ENCODE measurements around the gene ETHE1. TPM values are rescaled to one million over a fixed set of nuclear protein-coding genes. Genes with fewer than 3 reads are reported as not detected.

Gene ETHE1
- polyA plus RNA-seq, 2 of the 4 experiments (the other 2 are of a cell fraction) = 37.3 to 58.9 TPM

DNA sequence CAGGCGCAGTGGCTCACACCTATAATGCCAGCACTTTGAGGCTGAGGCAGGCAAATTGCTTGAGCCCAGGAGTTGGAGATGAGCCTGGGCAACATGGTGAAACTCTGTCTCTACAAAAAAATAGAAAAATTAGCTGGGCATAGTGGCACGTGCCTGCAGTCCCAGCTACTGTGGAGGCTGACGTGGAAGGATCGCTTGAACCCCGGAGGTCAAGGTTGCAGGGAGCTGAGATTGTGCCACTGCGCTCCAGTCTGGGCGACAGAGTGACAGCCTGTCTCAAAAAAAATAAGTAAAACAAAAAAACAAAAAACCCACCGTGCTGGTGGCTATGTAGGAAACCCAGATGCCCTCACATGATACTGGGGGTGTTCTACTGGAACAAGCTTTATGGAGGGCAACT is 38.8 kb downstream of the ETHE1 start:
- H3K4me1 ChIP-seq = no peaks in the 10 kb centered on the region
- no peak overlapping the region for H3K27ac ChIP-seq
- ATAC-seq (no peak), DNase-seq (ENCODE audit: low read depth in 1 of 2, low spot score in 1 of 2) (no peak), FAIRE-seq (no peak)
- no peak overlapping the region for H3K4me2 ChIP-seq
- 83% methylated on average over 8 of the region's 8 CpGs for WGBS (ENCODE audit: missing lambda C conversion rate)
- H3K9me3 ChIP-seq = no peaks in the 10 kb centered on the region
- POLR2A ChIA-PET = no interaction called here
- CTCF ChIA-PET = interaction anchor here (1.3 to 12.1 kb wide), 6 partner anchors 10 to 68 kb away, joined by 3 to 89 read pairs (median 6); no protein-coding TSS in a partner anchor
- H3K4me3 ChIP-seq = no peak overlapping the region
- TF ChIP-seq HOXB5 (CRISPR knock-in tag; IDR thresholded peaks at IDR 0.05) (no peak), ESRRA (IDR thresholded peaks at IDR 0.05; ENCODE audit: borderline replicate concordance, low read length) (no peak), RCOR1 (IDR thresholded peaks at IDR 0.05; ENCODE audit: low read depth, low read length) (no peak), RFX5 (IDR thresholded peaks at IDR 0.05) (no peak), ZC3H11A (IDR thresholded peaks at IDR 0.05) (no peak), NFE2L2 (conservative IDR thresholded peaks at IDR 0.05; ENCODE audit: low read length) (no peak), ZNF302 (CRISPR knock-in tag; IDR thresholded peaks at IDR 0.05) (no peak), JUNB (IDR thresholded peaks at IDR 0.05) (no peak), ZSCAN20 (CRISPR knock-in tag; IDR thresholded peaks at IDR 0.05) (no peak), MYC (IDR thresholded peaks at IDR 0.05; ENCODE audit: borderline replicate concordance, low read length) (no peak), NPAS2 (CRISPR knock-in tag; IDR thresholded peaks at IDR 0.05; ENCODE audit: borderline replicate concordance) (no peak), SMC3 (IDR thresholded peaks at IDR 0.05) (no peak), RAD21 (conservative IDR thresholded peaks at IDR 0.05 in 1 of 2, IDR thresholded peaks at IDR 0.05 in 1 of 2) (no peak), RARB (CRISPR knock-in tag; IDR thresholded peaks at IDR 0.05) (no peak), HOXB13 (CRISPR knock-in tag; IDR thresholded peaks at IDR 0.05; ENCODE audit: low read depth) (no peak)
- TF ChIP-seq, protein P1, sequence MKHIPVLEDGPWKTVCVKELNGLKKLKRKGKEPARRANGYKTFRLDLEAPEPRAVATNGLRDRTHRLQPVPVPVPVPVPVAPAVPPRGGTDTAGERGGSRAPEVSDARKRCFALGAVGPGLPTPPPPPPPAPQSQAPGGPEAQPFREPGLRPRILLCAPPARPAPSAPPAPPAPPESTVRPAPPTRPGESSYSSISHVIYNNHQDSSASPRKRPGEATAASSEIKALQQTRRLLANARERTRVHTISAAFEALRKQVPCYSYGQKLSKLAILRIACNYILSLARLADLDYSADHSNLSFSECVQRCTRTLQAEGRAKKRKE (CRISPR knock-in tag; IDR thresholded peaks at IDR 0.05; ENCODE audit: low read depth) = no peak

DNA sequence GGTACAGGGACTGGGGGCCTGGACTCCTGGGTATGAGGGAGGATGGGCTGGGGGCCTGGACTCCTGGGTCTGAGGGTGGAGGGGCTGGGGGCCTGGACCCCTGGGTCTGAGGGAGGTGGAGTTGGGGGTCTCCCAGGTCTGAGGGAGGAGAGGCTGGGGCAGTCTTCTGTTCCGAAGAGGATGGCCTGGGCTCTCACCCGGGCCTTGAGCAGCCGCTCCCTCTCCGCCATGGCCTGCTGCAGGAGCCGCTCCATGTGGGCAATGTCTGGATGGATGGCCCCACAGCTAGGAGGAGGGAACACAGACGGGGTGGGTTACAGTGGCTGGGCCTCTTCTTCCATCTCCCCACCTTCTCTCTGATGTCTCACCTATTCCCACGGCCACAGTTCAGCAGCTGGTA is 40.6 kb downstream of the ETHE1 start:
- Histone ChIP-seq H3K27ac (no peak overlapping the region), H3K4me3 (no peak overlapping the region), H3K9me3 (no peaks in the 10 kb centered on the region), H3K4me2 (no peak overlapping the region), H3K4me1 (no peaks in the 10 kb centered on the region)
- 91% methylated on average over 7 of the region's 7 CpGs for WGBS (ENCODE audit: missing lambda C conversion rate)
- DNase-seq (ENCODE audit: low read depth in 1 of 2, low spot score in 1 of 2) (no peak), ATAC-seq (peak in 1 of 2 experiments; percentile 24; a peak in 2 of 6 replicates), FAIRE-seq (no peak)
- TF ChIP-seq, protein P2, sequence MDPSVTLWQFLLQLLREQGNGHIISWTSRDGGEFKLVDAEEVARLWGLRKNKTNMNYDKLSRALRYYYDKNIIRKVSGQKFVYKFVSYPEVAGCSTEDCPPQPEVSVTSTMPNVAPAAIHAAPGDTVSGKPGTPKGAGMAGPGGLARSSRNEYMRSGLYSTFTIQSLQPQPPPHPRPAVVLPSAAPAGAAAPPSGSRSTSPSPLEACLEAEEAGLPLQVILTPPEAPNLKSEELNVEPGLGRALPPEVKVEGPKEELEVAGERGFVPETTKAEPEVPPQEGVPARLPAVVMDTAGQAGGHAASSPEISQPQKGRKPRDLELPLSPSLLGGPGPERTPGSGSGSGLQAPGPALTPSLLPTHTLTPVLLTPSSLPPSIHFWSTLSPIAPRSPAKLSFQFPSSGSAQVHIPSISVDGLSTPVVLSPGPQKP (IDR thresholded peaks at IDR 0.05; ENCODE audit: low read depth, low read length) = no peak
- TF ChIP-seq RAD21 (conservative IDR thresholded peaks at IDR 0.05 in 1 of 2, IDR thresholded peaks at IDR 0.05 in 1 of 2) = no peak
- no peak for TF ChIP-seq POLR2A (IDR thresholded peaks at IDR 0.05; ENCODE audit: low read length)
- TF ChIP-seq EHF (CRISPR knock-in tag; IDR thresholded peaks at IDR 0.05) = no peak
- CTCF ChIA-PET = interaction anchor here (1.0 to 1.6 kb wide), 4 partner anchors 33 to 69 kb away, joined by 3 to 5 read pairs (median 3); no protein-coding TSS in a partner anchor
- POLR2A ChIA-PET = no interaction called here

DNA sequence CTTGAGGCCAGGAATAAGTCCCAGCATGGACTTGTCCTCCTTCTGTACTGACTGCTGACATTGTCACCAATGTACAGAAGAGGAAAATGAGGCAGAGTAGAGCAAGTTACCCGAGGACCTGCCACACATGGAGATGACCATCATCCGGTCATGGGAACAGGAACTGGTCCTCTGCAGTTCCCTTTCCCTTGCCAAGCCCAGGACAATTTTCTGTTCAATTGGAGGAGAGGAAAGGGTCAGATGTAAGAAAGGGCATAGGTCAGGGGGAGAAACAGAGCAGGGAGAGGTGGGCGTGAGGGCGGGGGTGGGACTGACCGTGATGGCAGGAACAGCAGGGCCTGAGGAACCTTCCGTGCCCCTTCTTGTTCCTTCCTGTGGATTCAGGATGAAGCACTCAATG is 41.0 kb downstream of the ETHE1 start:
- Histone ChIP-seq H3K27ac (no peak overlapping the region), H3K4me1 (no peaks in the 10 kb centered on the region), H3K4me2 (no peak overlapping the region), H3K4me3 (no peak overlapping the region), H3K9me3 (no peaks in the 10 kb centered on the region)
- FAIRE-seq = no peak
- ChIA-PET CTCF (interaction anchor here (1.0 to 1.3 kb wide), 2 partner anchors 33 to 39 kb away, joined by 3 to 5 read pairs; no protein-coding TSS in a partner anchor), POLR2A (no interaction called here)
- WGBS (ENCODE audit: missing lambda C conversion rate) = 74% methylated on average over 6 of the region's 6 CpGs
- ATAC-seq = no peak
- no peak for DNase-seq (ENCODE audit: low read depth in 1 of 2, low spot score in 1 of 2)
- TF ChIP-seq ZFP36 (IDR thresholded peaks at IDR 0.05; ENCODE audit: borderline replicate concordance, partially characterized antibody) = no peak
- TF ChIP-seq MYC (IDR thresholded peaks at IDR 0.05; ENCODE audit: borderline replicate concordance, low read length) = no peak
- no peak for TF ChIP-seq RARB (CRISPR knock-in tag; IDR thresholded peaks at IDR 0.05)
- TF ChIP-seq BHLHE40 (IDR thresholded peaks at IDR 0.05; ENCODE audit: low read depth, low read length) = no peak
- TF ChIP-seq, protein P3, sequence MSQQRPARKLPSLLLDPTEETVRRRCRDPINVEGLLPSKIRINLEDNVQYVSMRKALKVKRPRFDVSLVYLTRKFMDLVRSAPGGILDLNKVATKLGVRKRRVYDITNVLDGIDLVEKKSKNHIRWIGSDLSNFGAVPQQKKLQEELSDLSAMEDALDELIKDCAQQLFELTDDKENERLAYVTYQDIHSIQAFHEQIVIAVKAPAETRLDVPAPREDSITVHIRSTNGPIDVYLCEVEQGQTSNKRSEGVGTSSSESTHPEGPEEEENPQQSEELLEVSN (IDR thresholded peaks at IDR 0.05; ENCODE audit: borderline replicate concordance, low read depth) = no peak
- TF ChIP-seq KDM1A (IDR thresholded peaks at IDR 0.05; ENCODE audit: low read depth) = no peak
- no peak for TF ChIP-seq POLR2A (IDR thresholded peaks at IDR 0.05; ENCODE audit: low read length)
- TF ChIP-seq RNF2 (IDR thresholded peaks at IDR 0.05; ENCODE audit: borderline replicate concordance, low read depth) = no peak
- no peak for TF ChIP-seq CHD4 (IDR thresholded peaks at IDR 0.05; ENCODE audit: borderline replicate concordance)
- TF ChIP-seq HOXA7 (CRISPR knock-in tag; IDR thresholded peaks at IDR 0.05) = no peak
- no peak for TF ChIP-seq CHD2 (IDR thresholded peaks at IDR 0.05; ENCODE audit: low read length, partially characterized antibody)
- TF ChIP-seq ESRRA (IDR thresholded peaks at IDR 0.05; ENCODE audit: borderline replicate concordance, low read length) = no peak
- no peak for TF ChIP-seq RCOR1 (IDR thresholded peaks at IDR 0.05; ENCODE audit: low read depth, low read length)
- TF ChIP-seq NPAS2 (CRISPR knock-in tag; IDR thresholded peaks at IDR 0.05; ENCODE audit: borderline replicate concordance) = no peak
- TF ChIP-seq, protein P4, sequence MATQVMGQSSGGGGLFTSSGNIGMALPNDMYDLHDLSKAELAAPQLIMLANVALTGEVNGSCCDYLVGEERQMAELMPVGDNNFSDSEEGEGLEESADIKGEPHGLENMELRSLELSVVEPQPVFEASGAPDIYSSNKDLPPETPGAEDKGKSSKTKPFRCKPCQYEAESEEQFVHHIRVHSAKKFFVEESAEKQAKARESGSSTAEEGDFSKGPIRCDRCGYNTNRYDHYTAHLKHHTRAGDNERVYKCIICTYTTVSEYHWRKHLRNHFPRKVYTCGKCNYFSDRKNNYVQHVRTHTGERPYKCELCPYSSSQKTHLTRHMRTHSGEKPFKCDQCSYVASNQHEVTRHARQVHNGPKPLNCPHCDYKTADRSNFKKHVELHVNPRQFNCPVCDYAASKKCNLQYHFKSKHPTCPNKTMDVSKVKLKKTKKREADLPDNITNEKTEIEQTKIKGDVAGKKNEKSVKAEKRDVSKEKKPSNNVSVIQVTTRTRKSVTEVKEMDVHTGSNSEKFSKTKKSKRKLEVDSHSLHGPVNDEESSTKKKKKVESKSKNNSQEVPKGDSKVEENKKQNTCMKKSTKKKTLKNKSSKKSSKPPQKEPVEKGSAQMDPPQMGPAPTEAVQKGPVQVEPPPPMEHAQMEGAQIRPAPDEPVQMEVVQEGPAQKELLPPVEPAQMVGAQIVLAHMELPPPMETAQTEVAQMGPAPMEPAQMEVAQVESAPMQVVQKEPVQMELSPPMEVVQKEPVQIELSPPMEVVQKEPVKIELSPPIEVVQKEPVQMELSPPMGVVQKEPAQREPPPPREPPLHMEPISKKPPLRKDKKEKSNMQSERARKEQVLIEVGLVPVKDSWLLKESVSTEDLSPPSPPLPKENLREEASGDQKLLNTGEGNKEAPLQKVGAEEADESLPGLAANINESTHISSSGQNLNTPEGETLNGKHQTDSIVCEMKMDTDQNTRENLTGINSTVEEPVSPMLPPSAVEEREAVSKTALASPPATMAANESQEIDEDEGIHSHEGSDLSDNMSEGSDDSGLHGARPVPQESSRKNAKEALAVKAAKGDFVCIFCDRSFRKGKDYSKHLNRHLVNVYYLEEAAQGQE (IDR thresholded peaks at IDR 0.05) = no peak
